Measurements from ENCODE around the gene RAPGEF4. TPM values are rescaled to one million over a fixed set of nuclear protein-coding genes. Genes with fewer than 3 reads are reported as not detected.

The RAPGEF4 gene
- total RNA-seq, 1 experiment from 2014 or later: not detected

GRCh38 chr2:172931256-172931894 lies 195.7 kb downstream of the RAPGEF4 start:
- peaks cover 27% of the 10 kb centered on the region for H3K4me1 ChIP-seq (replicated peaks; ENCODE audit: insufficient read depth)
- CTCF ChIA-PET: interaction anchor here (0.6 to 2.2 kb wide), 23 partner anchors 16 to 340 kb away, joined by 3 to 37 read pairs (median 4); no protein-coding TSS in a partner anchor
- POLR2A ChIA-PET (ENCODE audit: unreplicated experiment): interaction anchor here (0.5 to 1.1 kb wide), 2 partner anchors 10 to 1130 kb away, joined by 6 to 8 read pairs; no protein-coding TSS in a partner anchor
- DNase-seq: peak; percentile 61 to 81
- H3K36me3 ChIP-seq (ENCODE audit: low read depth): no peaks in the 10 kb centered on the region
- peak overlapping the region; percentile 76 for H2AFZ ChIP-seq
- H3K79me2 ChIP-seq (ENCODE audit: low read depth): no peaks in the 10 kb centered on the region
- H3K27me3 ChIP-seq (ENCODE audit: insufficient read depth, low read depth): no peaks in the 10 kb centered on the region
- peak overlapping the region; percentile 72 for H3K27ac ChIP-seq
- H4K20me1 ChIP-seq (ENCODE audit: insufficient read depth): no peaks in the 10 kb centered on the region
- H3K4me3 ChIP-seq: peak overlapping the region; percentile 44; the same call in 1 of the 2 replicates
- H3F3A ChIP-seq (ENCODE audit: insufficient read depth, low read depth): peaks cover 17% of the 10 kb centered on the region
- 0 out of 2 replicates have a peak, but pooled peaks cover 6% of the 10 kb centered on the region for H3K9me3 ChIP-seq (ENCODE audit: insufficient read depth, low read depth)
- no peak for TF ChIP-seq CTCF (conservative IDR thresholded peaks at IDR 0.05)
- TF ChIP-seq EZH2 (IDR thresholded peaks at IDR 0.05; ENCODE audit: low read depth): no peak
- intact Hi-C loops (cut with micrococcal nuclease; ENCODE audit: unreplicated experiment): loop anchor here (1.0 to 10.0 kb wide), 7 partner anchors 23 to 1227 kb away; no protein-coding TSS in a partner anchor
- peak overlapping the region; percentile 78 for H3K4me2 ChIP-seq
- no TSS peak for BruUV-seq (replicated peaks)
- no peaks in the 10 kb centered on the region for H3K9me2 ChIP-seq (ENCODE audit: insufficient read depth)

- peaks cover 27% of the 10 kb centered on the region for H3K4me1 ChIP-seq (replicated peaks; ENCODE audit: insufficient read depth)
- H2AFZ ChIP-seq: no peak overlapping the region
- H3K79me2 ChIP-seq (ENCODE audit: low read depth): no peaks in the 10 kb centered on the region
- H3K36me3 ChIP-seq (ENCODE audit: low read depth): no peaks in the 10 kb centered on the region
- H3K9me2 ChIP-seq (ENCODE audit: insufficient read depth): no peaks in the 10 kb centered on the region
- H3K4me3 ChIP-seq: no peak overlapping the region
- H3K4me2 ChIP-seq: peak overlapping the region; percentile 78
- H3K27ac ChIP-seq: no peak overlapping the region; the same call in 1 of the 2 replicates
- BruUV-seq (replicated peaks): no TSS peak
- intact Hi-C loops (cut with micrococcal nuclease; ENCODE audit: unreplicated experiment): loop anchor here (1.0 to 10.0 kb wide), 12 partner anchors 23 to 1227 kb away; no protein-coding TSS in a partner anchor
- POLR2A ChIA-PET (ENCODE audit: unreplicated experiment): interaction anchor here (0.5 to 0.6 kb wide), 2 partner anchors 11 to 1129 kb away, joined by 6 read pairs; no protein-coding TSS in a partner anchor
- H4K20me1 ChIP-seq (ENCODE audit: insufficient read depth): no peaks in the 10 kb centered on the region
- no peaks in the 10 kb centered on the region for H3K27me3 ChIP-seq (ENCODE audit: insufficient read depth, low read depth)
- DNase-seq: peak; percentile 58 to 65
- CTCF ChIA-PET: interaction anchor here (0.5 to 2.2 kb wide), 22 partner anchors 15 to 1854 kb away, joined by 3 to 37 read pairs (median 4); no protein-coding TSS in a partner anchor
- H3K9me3 ChIP-seq (ENCODE audit: insufficient read depth, low read depth): 0 out of 2 replicates have a peak, but pooled peaks cover 6% of the 10 kb centered on the region
- TF ChIP-seq EZH2 (IDR thresholded peaks at IDR 0.05; ENCODE audit: low read depth): no peak
- TF ChIP-seq CTCF (conservative IDR thresholded peaks at IDR 0.05): peak; percentile 92
- H3F3A ChIP-seq (ENCODE audit: insufficient read depth, low read depth): peaks cover 17% of the 10 kb centered on the region
These were observed 196.4 kb downstream of the RAPGEF4 start for GRCh38 chr2:172931918-172932520.

DNA sequence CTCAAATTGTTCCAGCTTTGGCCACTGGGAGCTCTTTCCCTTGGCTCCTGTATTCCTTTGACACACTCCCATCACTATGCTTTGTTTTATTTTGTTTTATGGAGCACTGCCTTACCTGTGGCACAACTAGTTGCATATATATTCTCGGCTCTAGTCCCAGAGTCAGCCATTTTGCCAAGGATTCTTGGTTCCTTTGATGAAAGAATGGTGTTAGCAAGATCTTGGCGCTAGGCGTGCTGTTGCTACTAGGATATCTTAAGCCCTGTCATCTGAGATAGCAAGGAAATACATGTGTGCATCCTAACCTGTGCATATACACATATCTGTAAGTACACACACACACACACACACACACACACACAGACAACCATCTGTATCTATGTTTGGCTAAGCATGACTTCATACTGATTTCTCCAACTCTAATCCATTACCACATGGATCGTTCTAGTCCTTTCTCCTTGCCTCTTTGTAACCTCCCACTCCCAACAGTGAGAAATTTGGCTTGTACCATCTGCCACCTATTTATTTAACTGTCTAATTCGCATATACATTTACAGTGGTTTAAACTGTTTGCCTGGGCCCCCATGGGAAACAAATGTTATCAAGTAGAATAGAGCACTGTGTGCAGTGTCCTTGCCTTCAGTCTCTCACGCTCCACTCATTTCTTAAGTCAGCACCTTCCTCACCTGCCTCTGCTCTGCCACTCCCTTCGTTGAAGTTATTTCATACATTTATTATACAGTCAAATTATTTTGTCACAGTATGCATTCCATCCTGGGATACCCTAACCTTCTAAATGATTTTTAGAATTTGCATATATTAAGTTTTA lies 202.5 kb downstream of the RAPGEF4 start:
- intact Hi-C loops (cut with micrococcal nuclease; ENCODE audit: unreplicated experiment): loop anchor here (10.0 kb wide), 2 partner anchors 457 to 1233 kb away; no protein-coding TSS in a partner anchor
- BruUV-seq (replicated peaks): no TSS peak
- H3K36me3 ChIP-seq (ENCODE audit: low read depth): no peaks in the 10 kb centered on the region

More for the DNA sequence above, 202.5 kb downstream of the RAPGEF4 start:
- Histone ChIP-seq H3K4me3 (no peak overlapping the region), H4K20me1 (ENCODE audit: insufficient read depth) (no peaks in the 10 kb centered on the region), H3K4me2 (no peak overlapping the region), H3K79me2 (ENCODE audit: low read depth) (no peaks in the 10 kb centered on the region), H2AFZ (no peak overlapping the region), H3K27ac (no peak overlapping the region), H3K9me2 (ENCODE audit: insufficient read depth) (no peaks in the 10 kb centered on the region), H3K27me3 (ENCODE audit: insufficient read depth, low read depth) (no peaks in the 10 kb centered on the region), H3K9me3 (ENCODE audit: insufficient read depth, low read depth) (peaks cover 36% of the 10 kb centered on the region), H3F3A (ENCODE audit: insufficient read depth, low read depth) (no peaks in the 10 kb centered on the region), H3K4me1 (replicated peaks; ENCODE audit: insufficient read depth) (no peaks in the 10 kb centered on the region)
- DNase-seq: no peak
- ChIA-PET POLR2A (ENCODE audit: unreplicated experiment) (interaction anchor here (0.6 kb wide), 1 partner anchor 1936 kb away, joined by 4 read pairs; no protein-coding TSS in a partner anchor), CTCF (interaction anchor here (0.8 kb wide), 1 partner anchor 124 kb away, joined by 5 read pairs; no protein-coding TSS in a partner anchor)
- 0 out of 2 replicates have a peak, but pooled peaks have one; percentile 22 for TF ChIP-seq CTCF (conservative IDR thresholded peaks at IDR 0.05)
- TF ChIP-seq EZH2 (IDR thresholded peaks at IDR 0.05; ENCODE audit: low read depth): no peak
